COR-L47 (cell line): Measurements from ENCODE around the gene PMPCA.

Experiments used
- DNase-seq: peaks from one replicate; lab custom pipeline; 2025; lab: John Stamatoyannopoulos, UW

Gene PMPCA

DNA sequence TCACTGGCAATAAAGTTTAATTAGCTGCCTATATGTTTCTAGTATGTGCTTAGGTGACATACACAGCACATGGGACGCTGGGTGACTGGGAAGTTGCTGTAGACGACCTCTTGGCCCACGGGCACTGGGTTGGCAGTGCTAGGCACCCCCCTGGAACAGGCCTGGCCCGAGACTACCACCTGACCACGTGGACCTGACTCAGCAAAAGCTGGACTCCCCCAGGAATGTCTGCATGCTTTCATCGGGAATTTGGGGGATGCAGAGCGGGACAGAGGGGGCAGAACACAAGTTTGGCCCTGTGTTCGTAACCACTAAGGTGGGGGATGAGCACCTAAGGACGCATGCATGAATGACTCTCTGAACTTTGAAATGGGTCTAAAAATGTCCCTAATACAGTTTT lies 45.8 kb downstream of the PMPCA start:
- no peak for DNase-seq

DNA sequence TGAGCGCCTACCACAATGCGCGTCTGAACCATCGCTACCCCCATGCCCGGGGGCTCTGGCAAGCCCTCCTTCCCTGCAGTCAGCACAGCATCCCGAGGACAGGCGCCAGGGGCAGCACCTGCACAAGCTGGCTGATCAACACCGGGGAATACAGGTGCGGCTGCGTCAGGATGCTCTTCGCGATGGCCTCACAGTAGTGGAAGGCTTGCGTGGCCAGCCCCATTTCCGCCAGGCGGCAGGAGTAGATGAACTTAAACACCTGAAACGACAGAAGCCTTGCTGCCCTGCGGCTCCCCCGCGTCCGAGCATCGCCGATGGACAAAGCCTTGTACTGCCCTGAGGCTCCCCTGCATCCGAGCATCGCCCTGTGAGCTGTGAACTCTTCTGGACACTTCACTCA lies 46.9 kb downstream of the PMPCA start:
- no peak for DNase-seq

DNA sequence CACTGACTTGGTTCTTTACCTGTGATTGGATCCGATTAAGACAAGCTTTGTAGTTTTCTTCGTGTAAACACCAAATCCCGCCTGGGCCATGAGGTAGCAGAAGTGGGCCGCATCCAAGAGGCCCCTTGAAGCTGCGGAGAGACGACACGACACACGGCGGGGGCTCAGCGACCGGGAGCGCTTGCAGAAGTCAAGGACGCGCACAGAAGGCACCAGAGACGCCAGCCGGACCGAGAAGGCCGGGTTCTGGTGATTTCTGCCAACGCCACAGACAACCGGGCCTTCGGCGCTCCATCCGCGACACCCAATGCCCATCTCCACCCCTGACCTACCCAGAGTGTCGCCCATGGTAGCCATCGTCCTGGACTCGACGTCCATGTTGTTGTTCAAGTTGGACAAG lies 49.0 kb downstream of the PMPCA start:
- no peak for DNase-seq

DNA sequence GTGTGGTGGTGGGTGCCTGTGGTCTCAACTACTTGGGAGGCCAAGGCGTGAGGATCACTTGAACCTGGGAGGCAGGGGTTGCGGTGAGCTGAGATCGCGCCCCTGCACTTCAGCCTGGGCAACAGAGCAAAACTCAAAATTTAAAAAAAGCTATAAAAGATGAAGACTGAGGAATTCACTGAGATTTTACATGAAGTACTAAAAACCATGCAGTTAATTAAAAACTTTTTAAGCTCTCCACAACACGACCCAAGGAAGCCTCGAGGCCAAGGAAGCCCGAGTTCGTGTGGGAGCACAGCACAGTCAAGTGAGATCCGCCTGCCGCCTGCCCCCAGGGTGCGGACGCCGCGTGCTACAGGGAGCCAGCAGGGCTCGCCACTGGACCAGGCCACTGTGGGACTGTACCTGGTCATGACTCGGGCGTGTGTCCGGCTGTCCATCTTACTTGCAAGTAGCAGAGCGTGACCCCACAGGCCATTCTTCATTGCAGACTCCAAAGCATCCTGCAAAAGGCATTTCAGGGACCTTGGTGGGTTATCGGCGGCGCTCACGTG lies 50.4 kb downstream of the PMPCA start:
- no peak for DNase-seq

DNA sequence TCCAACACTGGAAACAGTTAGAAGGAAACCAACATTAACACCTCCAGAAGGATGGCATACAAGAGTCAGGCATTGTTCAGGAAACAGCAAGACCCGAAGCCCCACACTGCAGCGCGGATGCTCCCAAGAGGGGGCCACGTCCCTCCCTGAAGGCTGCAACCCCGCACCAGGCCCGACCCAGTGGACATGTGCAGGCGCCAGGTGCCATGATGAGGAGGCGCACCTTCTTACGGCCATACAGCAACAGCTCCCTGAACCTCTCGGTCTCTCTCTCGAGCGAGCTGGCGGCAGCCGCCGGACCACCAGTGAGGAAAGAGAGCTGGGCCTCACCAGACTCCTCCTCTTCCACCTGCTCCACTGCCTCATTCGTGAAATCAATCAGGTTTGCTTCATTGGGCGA lies 52.2 kb downstream of the PMPCA start:
- DNase-seq = no peak

DNA sequence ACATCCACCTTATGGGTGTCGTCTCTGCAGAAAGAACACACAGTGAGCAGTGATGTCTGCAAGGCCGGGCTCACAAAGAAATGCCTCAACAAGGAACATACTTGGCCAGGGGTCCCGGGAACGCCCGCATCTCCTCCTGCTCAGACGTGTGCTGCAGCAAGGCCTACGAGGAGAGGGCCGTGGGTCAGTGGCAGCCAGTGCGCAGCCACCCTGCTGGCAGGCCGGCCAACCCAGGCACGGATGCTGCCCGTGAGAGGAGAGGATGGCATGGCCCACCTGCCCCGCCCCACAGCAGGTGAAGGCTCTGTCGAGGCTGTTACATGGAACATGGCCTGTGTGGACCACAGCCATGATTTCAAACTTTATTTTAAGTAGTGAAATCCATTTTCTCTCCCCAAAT lies 53.1 kb downstream of the PMPCA start:
- DNase-seq = no peak

DNA sequence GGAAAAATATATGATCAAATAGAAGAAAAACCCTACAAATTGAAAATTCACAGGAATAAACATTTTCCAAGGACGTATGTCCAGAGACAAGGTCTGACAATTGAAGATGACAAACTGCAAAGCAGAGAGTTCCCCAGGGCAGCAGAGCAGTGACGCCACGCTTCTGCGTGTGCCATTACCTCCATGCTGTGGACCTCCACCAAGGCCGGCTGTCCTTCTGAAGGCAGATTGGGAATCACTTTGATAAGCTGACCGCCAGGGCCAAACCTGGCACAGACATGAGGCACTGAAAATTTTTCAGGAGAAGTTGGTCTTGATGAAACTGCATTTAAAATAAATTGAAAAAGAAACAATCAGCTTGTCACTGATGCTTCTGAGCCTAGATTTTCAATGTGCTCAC lies 53.8 kb downstream of the PMPCA start:
- no peak for DNase-seq

DNA sequence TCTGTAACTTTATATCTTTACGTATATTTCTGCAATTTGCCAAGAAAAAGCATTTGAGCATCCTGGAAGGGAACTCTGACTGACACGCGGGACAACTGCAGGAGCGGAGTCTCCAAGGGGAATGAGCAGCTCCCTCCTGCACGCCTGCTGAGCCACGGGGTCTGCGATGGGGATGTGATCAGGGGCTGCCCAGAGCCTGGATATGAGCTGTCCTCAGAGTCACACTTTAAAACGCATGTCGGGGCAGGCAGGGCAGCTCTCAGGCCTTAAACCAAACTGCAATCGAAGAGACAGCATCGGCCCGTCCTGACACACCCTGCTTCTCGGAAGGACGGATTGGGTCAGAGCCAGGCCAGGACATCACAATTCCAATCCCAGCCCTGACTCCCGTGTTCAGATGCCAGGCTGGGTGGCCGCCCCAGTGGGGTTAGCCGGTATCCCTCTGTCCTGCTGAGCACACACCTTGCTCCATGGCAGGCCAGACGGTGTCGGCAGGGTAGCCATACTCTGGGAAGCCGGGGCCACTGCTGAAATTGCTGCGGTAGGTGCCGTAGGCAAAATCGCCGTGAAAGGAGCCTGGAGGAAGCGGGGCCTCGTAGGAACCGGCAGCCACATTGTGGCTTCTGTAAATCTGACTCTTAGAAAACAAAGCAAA lies 55.2 kb downstream of the PMPCA start:
- no peak for DNase-seq

DNA sequence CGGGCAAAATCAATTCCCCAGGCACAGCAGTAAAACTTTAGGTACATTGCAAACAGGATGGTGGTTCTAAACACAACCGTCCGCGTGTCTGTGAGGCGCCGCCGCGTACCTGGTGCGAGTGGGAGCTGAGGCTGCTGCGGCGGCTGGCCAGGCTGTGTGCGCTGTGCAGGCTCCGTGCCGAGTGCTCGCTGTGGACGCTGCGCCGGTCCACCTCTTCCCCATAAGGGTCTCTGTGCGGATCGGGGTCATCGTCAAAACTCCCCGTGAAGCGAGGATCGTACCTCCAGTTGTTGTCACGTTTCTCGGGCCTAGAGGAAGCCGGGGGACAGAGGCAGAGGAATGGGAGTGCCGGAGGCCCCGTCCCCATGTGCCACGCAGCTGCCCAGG lies 55.7 kb downstream of the PMPCA start:
- DNase-seq = no peak

DNA sequence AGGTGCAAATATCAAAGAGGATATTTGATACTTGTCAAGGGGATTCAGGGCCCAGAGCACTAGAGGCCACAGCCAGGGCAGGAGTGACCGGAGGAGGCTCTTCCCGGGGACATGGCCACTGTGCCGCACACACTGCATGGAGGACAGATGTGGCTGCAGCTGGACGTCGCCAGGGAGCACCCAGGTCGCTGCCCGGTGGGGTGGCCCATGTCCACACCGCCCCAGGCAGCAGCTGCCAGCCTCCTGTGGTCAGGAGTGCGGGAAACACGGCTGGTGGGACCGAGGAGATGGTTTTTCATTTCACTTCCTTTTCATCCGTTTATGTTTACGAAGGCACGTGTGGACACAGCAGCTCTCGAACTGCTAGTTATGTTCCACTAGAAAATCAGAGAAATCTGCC lies 57.3 kb downstream of the PMPCA start:
- DNase-seq = no peak

DNA sequence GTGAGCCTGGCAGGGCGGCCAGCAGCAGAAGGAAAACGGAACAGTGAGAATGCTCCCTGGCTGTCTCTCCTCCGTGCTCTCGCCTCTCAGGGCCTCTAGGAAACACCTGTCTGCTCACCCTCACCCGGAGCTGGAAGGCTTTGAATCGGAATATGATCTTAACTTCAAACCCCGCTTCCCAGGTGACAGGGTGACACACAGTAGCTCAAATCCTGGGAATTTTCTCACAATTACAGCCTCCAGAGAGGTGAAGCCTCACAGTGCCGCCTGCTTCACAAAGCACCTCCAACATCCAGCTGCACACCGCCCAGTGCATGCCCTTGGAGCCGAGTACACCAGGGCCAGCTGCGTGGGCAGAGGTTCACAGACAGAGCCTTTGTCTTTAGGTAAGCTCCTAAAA lies 59.9 kb downstream of the PMPCA start:
- no peak for DNase-seq

DNA sequence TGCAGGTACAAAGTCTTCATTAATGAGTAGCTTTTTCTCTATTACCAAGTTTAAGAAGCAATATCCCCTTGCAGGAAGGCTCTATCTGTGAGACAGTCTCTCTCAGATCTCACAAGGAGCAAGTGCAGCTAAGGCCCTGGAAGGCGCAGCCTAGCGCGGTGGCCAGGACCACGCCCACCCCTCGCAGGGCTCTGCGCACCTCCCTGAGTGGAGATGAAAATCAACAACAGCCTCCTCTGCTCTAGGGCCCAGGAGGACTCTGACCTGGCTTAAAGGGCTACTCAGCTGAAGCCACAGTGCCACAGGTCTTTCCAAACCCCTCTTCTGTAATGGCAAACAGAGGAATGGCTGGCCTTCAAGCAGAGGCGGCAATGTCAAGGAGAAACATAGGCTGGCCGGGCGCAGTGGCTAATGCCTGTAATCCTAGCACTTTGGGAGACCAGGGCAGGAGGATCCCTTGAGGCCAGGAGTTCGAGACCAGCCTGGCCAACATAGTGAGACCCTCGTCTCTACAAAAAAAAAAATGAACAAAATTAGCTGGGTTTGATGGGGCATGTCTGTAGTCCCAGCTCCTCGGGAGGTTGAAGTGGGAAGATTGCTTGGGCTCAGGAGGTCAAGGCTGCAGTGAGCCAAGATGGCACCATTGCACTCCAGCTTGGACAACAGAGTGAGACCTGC lies 60.5 kb downstream of the PMPCA start:
- DNase-seq = no peak

DNA sequence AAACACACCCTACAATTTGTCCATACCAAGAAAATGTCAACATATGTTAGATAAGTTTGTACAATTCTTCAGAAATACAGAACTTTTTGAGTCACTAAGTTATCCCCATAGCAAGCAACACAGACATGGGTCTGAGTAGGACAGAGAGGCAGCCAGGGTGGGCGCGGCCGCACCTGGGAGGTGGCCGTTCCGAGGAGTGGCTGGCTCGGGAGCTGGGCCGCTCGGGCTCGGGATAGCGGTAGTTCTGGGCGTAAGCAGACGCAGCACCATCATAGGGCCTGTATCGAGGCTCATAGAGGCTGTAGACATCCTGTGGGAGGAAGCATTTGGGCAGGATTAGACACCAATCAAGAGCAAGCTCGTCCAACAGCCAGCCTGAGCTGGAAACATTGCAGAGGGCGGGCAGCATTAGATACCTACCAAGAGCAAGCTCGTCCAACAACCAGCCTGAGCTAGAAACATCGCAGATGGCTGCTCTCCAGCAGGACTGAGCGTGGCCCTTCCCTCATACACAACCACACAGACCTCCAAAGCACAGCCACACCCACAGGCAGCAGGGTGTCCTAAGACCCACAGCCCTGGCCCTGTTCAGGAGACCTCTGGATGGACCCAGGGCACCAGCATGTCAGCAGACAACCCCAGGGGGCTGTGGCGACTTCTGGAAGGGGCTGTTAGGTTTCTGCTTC lies 61.5 kb downstream of the PMPCA start:
- no peak for DNase-seq

DNA sequence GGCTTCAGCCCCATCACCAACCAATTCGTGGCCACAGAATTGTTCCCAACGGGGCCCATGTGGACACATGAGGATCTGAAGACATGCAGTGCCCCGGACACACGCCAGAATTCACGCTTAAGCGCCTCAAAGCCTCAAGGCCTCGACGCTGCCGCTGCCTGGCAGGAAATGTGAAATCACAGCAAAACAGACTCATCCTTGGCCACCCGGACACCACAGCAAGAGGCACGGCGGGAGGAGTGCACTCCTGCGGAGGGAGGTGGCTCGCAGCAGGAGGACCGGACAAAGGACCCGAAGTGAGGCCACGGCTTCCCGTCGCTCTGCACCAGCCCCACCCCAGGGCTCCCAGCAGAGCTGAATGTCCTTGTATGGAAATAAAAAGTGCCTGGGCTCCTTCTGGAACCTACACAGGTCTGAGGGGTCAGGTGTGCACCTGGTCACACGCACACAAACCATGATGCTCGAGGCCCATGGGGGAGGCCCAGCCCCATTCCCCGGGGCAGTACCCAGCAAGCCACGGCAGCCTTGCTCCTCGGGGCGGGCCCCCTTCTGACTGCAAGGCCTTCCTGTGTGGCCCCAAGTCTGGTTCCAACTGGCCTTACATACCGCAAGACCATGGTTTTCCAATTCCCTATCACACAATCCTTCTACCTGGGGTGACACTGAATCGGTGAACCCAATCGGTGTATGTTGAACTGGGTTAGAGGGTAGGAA lies 62.3 kb downstream of the PMPCA start:
- DNase-seq = no peak

DNA sequence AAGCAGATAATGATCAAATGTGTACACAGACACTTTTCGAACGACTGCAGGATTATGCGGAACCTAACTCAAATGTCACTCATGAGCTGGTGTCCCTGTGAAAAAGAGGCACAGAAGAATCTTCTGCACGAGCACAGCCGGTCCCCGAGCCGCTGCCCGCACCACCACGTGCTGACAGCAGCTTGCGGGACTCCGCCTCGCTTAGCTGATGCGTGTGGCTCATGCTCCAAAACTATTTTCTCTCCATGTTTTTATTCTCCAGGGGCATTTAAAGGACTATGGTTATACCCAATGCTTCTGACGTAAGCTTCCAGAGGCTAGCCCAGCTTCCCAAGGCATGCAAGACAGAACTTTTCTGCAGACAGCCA lies 62.9 kb downstream of the PMPCA start:
- DNase-seq = no peak
